Panc1 (cell line): ENCODE results near the gene APOA1.

Experiments
- POLR2AphosphoS5 ChIP-seq: IDR thresholded peaks from 2 replicates; pipeline ENCODE4 v1.6.1; 2012; ENCODE audit warnings: mild to moderate bottlenecking, low read depth, low read length, moderate library complexity
- TF ChIP-seq, protein P1 (sequence below): fragments of 450-650 bp; IDR thresholded peaks from 2 replicates; pipeline ENCODE4 v1.5.1; 2017; ENCODE audit warnings: mild to moderate bottlenecking

DNA sequence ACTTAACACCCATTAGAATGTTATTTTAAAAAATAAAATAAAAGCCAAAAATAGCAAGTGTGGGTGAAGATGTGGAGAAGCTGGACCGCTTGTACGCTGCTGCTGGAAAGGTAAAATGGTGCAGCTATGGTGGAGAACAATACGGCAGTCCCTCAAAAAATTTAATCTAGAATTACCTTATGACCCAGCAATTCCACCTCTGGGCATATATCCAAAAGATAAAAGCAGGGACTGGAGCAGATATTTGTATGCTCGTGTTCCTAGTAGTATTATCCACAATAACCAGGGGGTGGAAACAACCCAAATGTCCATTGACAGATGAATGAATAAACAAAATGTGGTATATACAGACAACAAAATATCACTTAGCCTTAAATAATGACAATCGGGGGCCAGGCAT lies 39.6 kb downstream of the APOA1 start:
- TF ChIP-seq, protein P1, sequence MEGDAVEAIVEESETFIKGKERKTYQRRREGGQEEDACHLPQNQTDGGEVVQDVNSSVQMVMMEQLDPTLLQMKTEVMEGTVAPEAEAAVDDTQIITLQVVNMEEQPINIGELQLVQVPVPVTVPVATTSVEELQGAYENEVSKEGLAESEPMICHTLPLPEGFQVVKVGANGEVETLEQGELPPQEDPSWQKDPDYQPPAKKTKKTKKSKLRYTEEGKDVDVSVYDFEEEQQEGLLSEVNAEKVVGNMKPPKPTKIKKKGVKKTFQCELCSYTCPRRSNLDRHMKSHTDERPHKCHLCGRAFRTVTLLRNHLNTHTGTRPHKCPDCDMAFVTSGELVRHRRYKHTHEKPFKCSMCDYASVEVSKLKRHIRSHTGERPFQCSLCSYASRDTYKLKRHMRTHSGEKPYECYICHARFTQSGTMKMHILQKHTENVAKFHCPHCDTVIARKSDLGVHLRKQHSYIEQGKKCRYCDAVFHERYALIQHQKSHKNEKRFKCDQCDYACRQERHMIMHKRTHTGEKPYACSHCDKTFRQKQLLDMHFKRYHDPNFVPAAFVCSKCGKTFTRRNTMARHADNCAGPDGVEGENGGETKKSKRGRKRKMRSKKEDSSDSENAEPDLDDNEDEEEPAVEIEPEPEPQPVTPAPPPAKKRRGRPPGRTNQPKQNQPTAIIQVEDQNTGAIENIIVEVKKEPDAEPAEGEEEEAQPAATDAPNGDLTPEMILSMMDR = no peak
- no peak for TF ChIP-seq POLR2AphosphoS5
